Testis (tissue), 2 donors: Measurements from ENCODE around the gene UCHL1.

ENCODE experiments used
- CTCF ChIP-seq, 3 experiments: fragments of 450-650 bp in 2 of 3; fragments of 200-600 bp in 1 of 3; sonication (generic) in 1 of 3; IDR thresholded peaks; one replicate each; pipeline ENCODE4 v1.5.1; 2016 to 2019; ENCODE audit warnings: antibody characterized with exemption in 3 of 3, mild to moderate bottlenecking in 2 of 3, moderate library complexity in 1 of 3
- POLR2A ChIP-seq: fragments of 450-650 bp; IDR thresholded peaks from one replicate; pipeline ENCODE4 v1.6.1; 2017; ENCODE audit warnings: antibody characterized with exemption, mild to moderate bottlenecking, moderate library complexity

GRCh38 chr4:41280010-41280409, 23.3 kb downstream of the UCHL1 start:
- TF ChIP-seq CTCF (IDR thresholded peaks at IDR 0.05) = no peak
- TF ChIP-seq POLR2A = no peak
